Stimulated activated CD4-positive, alpha-beta T cell treated with anti-CD3 and anti-CD28 coated beads, Interleukin-2, amount 100 ng/mL, for 24 hours (primary cell): ENCODE measurements around the gene RRP8.

Experiments used
- DNase-seq, 2 donors: peaks; one replicate each; pipeline ENCODE4 v3.0.0-alpha.2; 2020

RRP8 gene

GRCh38 chr11:6603287-6604080, at the start of gene RRP8, which contains the start of gene ILK:
RRP8 (minus strand) TSS chr11:6603616; CDS start chr11:6603502, 114 bp downstream.
ILK (plus strand) TSS chr11:6603774; CDS start chr11:6604272, 498 bp downstream.
- peak; percentile 87 to 89 for DNase-seq

GRCh38 chr11:6653097-6653496, 49.7 kb upstream of the RRP8 start:
- no peak for DNase-seq

DNA sequence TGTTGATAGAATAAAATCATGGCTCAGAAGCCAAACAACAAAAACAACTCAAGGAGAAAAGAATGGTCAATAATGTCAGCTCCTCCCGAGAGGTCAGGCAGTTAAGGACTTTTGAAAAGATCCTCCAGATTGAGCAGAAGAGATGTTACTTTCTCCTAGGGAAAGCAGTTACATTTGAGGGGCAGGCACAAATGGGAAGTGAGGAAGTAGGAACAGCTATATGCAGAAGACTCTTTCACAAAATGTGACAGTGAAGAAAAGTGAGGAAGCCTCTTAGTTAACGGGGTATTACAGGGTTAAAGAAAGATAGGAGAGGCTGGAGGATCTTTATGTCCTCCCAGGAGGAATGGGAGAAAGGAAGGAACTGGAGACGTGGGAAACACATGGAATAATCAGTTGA, 48.8 kb upstream of the RRP8 start:
- no peak for DNase-seq

DNA sequence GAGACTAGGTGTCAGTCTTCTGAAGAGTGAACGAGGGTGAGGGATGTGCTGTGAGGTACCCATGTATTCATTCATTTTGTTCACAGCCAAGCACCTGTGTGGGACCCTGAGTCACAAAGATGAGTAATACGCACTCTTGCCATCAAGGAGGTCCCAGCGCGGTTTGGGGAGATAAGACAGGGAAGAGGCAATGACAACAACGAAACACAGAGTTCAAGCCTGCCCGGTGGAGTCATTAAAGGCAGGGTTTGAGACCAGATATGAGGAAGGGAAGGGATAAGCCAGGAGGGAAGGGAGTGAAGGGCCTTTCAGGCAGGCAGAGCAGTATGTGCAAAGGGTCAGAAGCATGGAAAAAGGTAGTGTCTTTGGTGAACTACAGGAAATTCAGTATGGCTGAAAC, 47.6 kb upstream of the RRP8 start:
- DNase-seq: peak in 1 of 2 donors; percentile 35

- DNase-seq: no peak
These were observed 46.7 kb upstream of the RRP8 start for GRCh38 chr11:6650104-6650503.

DNA sequence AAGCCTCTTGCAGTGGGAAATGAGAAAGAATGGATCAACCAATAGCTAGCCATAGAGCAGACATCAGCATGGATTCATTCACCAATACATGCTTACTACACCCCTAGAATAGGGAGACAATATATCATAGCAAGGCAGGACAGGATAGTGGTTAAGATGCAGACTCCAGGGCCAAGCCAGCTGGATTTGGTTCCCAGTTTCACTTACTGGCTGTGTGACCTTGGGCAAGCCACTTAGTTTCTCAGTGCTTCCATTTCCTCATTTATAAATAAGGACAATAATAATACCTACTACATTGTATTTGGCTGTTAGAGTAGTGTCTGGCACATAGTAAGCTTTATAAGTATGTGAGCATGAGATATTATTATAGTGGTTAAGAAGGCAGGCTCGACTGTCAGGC, 45.1 kb upstream of the RRP8 start:
- no peak for DNase-seq

- no peak for DNase-seq
These were observed 44.4 kb upstream of the RRP8 start for GRCh38 chr11:6647836-6648235.

- peak; percentile 31 to 34 for DNase-seq
These were observed 43.7 kb upstream of the RRP8 start for GRCh38 chr11:6646918-6647679.

DNA sequence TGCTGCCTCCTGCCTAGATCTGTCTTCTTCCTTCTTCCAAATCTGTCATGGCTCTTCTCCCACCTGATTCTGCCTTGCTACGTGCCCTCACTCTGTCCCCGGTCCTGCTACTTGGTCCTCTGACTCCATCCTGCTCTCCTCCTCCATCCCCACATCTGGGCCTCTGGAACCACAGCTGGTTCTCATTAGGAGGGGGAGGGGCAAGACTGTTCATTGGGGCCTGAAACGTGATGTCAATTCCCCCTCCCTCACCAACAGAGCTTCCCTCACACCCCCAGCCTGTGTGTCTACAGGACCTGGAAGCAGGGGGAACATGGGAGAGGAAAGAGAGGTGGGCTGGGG, 43.1 kb upstream of the RRP8 start:
- no peak for DNase-seq

DNA sequence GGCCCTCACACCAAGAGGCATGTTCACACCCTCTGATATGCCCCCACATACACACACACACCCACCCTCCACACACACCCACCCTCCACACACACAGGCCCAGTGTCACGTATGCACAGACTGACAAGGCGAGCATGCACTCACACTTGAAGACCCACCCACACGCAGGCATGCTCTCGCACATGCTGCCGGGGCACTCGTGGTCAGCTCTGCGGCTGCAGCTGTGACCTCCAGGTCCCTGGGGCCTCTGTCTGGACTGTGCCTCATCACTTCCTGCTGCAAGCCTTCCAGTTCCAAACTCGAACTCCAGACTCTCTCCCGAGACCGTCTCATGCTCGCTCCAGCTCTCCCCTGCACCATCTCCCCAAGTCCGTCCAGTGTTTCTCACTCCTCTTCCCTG, 42.7 kb upstream of the RRP8 start:
- no peak for DNase-seq

GRCh38 chr11:6642957-6643356, 39.5 kb upstream of the RRP8 start:
- no peak for DNase-seq

DNA sequence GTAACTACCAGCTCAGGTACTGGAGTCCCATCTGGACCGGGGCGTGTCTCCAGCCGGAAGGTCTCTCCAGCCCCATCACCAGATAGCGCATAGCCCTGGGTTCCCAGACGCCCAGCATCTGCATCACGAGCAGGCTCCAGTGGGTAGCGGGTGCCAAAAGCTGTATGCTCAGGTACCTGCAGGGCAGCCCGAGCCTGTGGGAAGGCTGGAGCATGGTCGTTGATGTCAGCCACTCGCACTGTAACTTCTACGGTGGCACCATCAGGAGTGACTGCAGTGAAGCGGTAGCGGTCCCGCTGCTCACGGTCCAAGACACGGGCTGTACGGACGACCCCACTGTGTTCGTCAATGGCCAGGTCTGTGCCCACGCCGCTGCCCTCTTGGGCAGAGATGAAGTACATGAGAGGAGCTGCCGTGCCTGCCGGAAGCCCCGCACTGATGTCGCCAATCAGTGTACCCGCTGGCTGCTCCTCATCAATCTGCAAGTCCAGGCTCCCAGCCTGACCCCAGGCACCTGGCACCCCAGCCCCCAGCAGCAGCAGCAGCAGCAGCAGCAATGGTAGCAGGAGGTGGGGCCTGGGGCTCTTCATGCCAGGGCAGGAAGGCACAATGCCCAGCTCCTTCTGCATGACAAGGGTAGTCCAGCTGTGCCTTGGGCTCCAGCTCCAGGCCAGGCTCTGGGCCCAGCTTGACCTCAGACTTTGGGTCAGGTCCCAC, 37.7 kb upstream of the RRP8 start:
- DNase-seq: no peak

DNA sequence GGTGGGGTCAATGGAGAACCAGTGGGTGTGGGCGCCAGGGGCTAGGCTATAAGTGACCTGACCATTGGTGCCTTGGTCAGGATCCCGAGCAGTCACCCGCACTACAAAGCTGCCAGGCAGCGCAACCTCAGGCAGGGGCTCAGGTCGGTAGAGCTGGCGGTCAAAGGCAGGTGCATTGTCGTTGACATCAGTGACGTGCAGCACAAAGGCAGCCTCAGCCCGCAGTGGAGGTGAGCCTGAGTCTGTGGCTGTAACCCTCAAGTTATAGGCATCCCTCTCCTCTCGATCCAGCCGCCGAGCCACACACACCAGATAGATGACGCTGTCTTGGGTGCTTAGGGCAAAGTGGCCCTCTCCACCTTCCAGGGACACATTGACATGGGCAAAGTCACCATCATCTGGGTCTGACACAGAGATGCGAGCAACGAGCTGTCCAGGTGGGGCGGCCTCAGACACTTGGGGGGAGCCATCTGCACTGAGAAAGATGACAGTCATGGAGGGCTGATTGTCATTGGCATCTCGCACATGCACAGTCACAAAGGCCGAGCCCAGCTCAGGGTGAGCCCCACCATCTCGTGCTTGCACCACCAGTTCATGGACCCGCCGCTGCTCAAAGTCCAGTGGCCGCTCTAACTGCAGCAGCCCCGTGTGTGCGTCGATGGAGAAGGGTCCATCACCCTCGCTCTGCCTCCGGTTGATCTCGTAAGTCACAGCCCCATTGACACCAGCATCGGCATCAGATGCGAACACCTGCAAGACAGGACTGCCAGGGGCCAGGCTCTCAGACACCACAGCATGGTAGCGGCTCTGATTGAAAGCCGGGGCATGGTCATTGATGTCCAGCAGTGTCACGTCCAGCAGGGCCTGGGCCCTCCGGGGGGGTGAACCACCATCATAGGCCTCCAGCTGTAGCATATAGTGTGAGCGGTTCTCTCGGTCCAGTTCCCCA, 36.9 kb upstream of the RRP8 start:
- no peak for DNase-seq

DNA sequence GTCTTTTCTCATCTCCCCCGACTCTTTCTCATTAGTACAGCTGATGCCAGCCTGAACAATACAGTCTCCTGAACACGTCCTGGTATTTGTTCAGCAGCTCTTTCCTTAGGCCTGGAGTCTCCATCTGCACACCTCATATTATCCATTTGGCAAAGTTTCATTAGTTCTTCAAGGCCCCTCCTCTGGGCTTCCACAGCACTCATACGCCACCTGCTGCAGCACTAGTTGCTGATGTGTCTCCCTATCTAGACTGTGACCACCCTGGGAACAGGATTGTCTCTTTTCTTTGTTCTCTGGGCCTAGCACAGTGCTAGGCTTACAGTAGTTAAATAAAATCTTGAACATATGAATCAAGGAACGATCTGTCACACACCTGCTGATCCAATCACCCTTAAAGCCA, 35.0 kb upstream of the RRP8 start:
- DNase-seq: no peak

GRCh38 chr11:6637871-6638270, 34.5 kb upstream of the RRP8 start:
- DNase-seq: no peak

GRCh38 chr11:6636480-6636879, 33.1 kb upstream of the RRP8 start:
- DNase-seq: no peak

DNA sequence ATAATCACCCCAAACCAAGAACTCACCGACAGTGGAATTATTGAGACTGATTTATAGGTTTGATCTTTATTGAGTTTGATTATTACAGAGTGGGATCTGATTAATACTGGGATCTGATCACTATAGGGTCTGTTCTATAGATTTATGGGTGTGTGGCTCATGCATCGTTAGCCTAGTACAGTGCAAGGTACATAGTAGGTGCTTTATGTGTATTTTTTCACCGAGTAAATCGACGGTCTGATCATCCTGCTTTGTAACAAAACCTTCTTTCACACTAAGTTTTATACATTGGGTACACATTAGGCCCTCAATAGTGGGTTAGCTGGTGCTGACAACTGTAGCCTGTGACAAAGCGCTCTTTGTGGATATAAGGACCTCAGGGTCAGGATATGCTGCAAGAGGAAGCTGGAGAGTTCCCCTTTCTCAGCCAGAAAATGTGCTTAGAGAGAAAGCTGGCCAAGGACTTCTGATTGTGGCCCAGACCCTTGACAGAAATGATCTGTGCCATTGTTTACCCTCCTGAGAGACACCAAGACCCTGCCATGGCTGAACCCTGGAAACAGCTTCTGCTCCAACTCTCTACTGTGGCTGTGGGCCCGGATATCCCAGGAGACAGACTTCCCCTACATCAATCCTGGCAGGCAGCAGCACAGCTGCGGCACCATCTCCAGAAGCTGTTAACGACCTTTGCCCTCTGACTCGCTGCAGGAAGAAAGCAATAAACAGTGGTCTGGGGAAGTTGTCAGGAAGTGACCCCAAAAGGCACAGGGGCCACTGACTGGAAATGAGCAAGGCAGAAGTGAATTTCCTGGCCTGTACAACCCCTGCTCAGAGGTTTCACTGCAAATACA, 31.9 kb upstream of the RRP8 start:
- DNase-seq: no peak

- no peak for DNase-seq
These were observed 31.1 kb upstream of the RRP8 start for GRCh38 chr11:6634534-6634933.

GRCh38 chr11:6633422-6634408, 30.3 kb upstream of the RRP8 start:
- DNase-seq: no peak
